Measurements from ENCODE around the gene WNK4.
"Not testable (repeated sequence)": the region's sequence is repeated elsewhere in the genome, so short reads cannot be mapped to it uniquely, and the experiment has no call there.

The WNK4 gene

GRCh38 chr17:42779936-42780850 is at the start of gene WNK4:
WNK4 (plus strand) TSS chr17:42780610; CDS start chr17:42780699, 89 bp downstream.
- DNase-seq (ENCODE audit: extremely low read depth, insufficient read length): no peak
- H3K36me3 ChIP-seq (ENCODE audit: control insufficient read depth, insufficient read depth, low read length): peaks cover 15% of the 10 kb centered on the region
- no peak for TF ChIP-seq CTCF (IDR thresholded peaks at IDR 0.05; ENCODE audit: insufficient read depth, low read length, poor library complexity, severe bottlenecking)
- peaks cover 7% of the 10 kb centered on the region for H3K27me3 ChIP-seq (replicated peaks; ENCODE audit: control insufficient read depth, insufficient read depth, low read length)
- H3K4me3 ChIP-seq (replicated peaks; ENCODE audit: low read depth, low read length): no peak within 1 kb of the TSS

- Histone ChIP-seq H3K36me3 (ENCODE audit: control insufficient read depth, insufficient read depth, low read length) (no peaks in the 10 kb centered on the region), H3K4me3 (replicated peaks; ENCODE audit: low read depth, low read length) (no peak overlapping the region), H3K27me3 (replicated peaks; ENCODE audit: control insufficient read depth, insufficient read depth, low read length) (no peaks in the 10 kb centered on the region)
- DNase-seq (ENCODE audit: extremely low read depth, insufficient read length): no peak
- TF ChIP-seq CTCF (IDR thresholded peaks at IDR 0.05; ENCODE audit: insufficient read depth, low read length, poor library complexity, severe bottlenecking): no peak
Observed at GRCh38 chr17:42740699-42741098, 39.7 kb upstream of the WNK4 start.

GRCh38 chr17:42742916-42743315 is 37.5 kb upstream of the WNK4 start:
- not testable (repeated sequence) for H3K4me3 ChIP-seq (replicated peaks; ENCODE audit: low read depth, low read length); H3K36me3 ChIP-seq (ENCODE audit: control insufficient read depth, insufficient read depth, low read length); DNase-seq (ENCODE audit: extremely low read depth, insufficient read length); H3K27me3 ChIP-seq (replicated peaks; ENCODE audit: control insufficient read depth, insufficient read depth, low read length)

GRCh38 chr17:42743595-42744282 is 36.7 kb upstream of the WNK4 start:
- peak overlapping the region; percentile 73 for H3K4me3 ChIP-seq (replicated peaks; ENCODE audit: low read depth, low read length)
- H3K27me3 ChIP-seq (replicated peaks; ENCODE audit: control insufficient read depth, insufficient read depth, low read length): no peaks in the 10 kb centered on the region
- no peak for DNase-seq (ENCODE audit: extremely low read depth, insufficient read length)
- H3K36me3 ChIP-seq (ENCODE audit: control insufficient read depth, insufficient read depth, low read length): no peaks in the 10 kb centered on the region
- no peak for TF ChIP-seq CTCF (IDR thresholded peaks at IDR 0.05; ENCODE audit: insufficient read depth, low read length, poor library complexity, severe bottlenecking)

GRCh38 chr17:42744283-42744805 is 36.1 kb upstream of the WNK4 start:
- H3K4me3 ChIP-seq (replicated peaks; ENCODE audit: low read depth, low read length): peak overlapping the region; percentile 73
- H3K36me3 ChIP-seq (ENCODE audit: control insufficient read depth, insufficient read depth, low read length): no peaks in the 10 kb centered on the region
- DNase-seq (ENCODE audit: extremely low read depth, insufficient read length): peak; percentile 82
- TF ChIP-seq CTCF (IDR thresholded peaks at IDR 0.05; ENCODE audit: insufficient read depth, low read length, poor library complexity, severe bottlenecking): peak; percentile 25
- no peaks in the 10 kb centered on the region for H3K27me3 ChIP-seq (replicated peaks; ENCODE audit: control insufficient read depth, insufficient read depth, low read length)

Measured in GM06990 (cell line).